Measurements from ENCODE around the gene HCRT. TPM values are rescaled to one million over a fixed set of nuclear protein-coding genes. Genes with fewer than 3 reads are reported as not detected.

HCRT gene
- total RNA-seq, 2 donors from 2014 or later, result not detected

DNA sequence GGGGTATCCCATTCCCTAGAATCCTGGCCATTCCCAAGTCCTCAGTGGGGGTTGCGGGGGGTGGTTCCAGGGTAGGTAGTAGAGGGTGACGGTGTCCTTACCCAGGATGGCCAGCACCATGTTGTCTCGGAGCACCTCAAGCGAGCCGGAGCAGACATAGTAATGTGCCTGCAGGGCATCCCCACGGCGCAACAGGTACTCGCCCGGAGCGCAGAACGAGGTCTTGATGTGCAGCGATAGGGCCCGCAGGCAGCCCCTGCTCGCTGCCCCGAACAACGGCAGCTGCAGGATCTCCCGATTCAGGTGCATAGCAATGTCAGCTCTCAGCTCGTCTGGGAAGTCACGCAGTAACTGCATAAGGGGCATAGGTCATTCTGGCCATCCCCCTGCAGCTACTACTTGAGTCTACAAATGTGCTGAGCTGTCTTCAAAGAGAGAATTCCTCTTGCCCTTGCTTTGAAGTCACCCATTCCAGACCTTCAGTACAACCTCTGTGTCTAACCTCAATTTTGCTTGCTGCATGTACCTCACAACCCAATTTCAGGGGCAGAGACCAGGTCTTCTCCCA is 19.0 kb downstream of the HCRT start:
- TF ChIP-seq, protein P1, sequence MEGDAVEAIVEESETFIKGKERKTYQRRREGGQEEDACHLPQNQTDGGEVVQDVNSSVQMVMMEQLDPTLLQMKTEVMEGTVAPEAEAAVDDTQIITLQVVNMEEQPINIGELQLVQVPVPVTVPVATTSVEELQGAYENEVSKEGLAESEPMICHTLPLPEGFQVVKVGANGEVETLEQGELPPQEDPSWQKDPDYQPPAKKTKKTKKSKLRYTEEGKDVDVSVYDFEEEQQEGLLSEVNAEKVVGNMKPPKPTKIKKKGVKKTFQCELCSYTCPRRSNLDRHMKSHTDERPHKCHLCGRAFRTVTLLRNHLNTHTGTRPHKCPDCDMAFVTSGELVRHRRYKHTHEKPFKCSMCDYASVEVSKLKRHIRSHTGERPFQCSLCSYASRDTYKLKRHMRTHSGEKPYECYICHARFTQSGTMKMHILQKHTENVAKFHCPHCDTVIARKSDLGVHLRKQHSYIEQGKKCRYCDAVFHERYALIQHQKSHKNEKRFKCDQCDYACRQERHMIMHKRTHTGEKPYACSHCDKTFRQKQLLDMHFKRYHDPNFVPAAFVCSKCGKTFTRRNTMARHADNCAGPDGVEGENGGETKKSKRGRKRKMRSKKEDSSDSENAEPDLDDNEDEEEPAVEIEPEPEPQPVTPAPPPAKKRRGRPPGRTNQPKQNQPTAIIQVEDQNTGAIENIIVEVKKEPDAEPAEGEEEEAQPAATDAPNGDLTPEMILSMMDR (IDR thresholded peaks at IDR 0.05), result no peak
- DNase-seq (ENCODE audit: low spot score) (no peak), ATAC-seq (ENCODE audit: insufficient number of reproducible peaks, low FRiP score, low read depth) (no peak)
- Histone ChIP-seq H3K36me3 (no peaks in the 10 kb centered on the region), H3K9me3 (no peaks in the 10 kb centered on the region), H3K4me3 (no peak overlapping the region), H3K4me1 (ENCODE audit: control insufficient read depth in 1 of 2, low read depth in 2 of 2) (no peaks in the 10 kb centered on the region), H3K27me3 (replicated peaks; ENCODE audit: insufficient read depth) (no peaks in the 10 kb centered on the region), H3K27ac (no peak overlapping the region)

DNA sequence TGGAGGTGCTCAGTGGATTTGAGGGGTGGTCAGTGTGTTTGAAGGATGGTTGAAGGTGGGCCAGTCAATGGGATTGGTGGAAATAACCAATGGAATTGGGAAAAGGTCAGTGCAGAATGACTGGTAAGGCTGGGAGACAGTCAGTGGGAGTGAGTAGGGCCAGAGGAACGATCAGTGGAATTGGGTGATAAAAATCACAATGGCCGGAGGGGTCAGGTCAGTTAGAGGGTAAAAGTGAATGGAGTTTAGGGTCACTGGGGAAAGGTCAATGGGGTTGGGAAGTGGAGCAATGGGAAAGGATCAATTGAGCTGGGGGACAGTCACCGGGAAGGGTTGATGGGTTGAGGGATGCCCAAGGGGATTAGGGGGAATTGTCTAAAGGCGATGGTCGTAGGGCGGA is 19.5 kb downstream of the HCRT start:
- Histone ChIP-seq H3K4me1 (ENCODE audit: control insufficient read depth in 1 of 2, low read depth in 2 of 2) (no peaks in the 10 kb centered on the region), H3K27ac (no peak overlapping the region), H3K36me3 (no peaks in the 10 kb centered on the region), H3K9me3 (no peaks in the 10 kb centered on the region), H3K27me3 (replicated peaks; ENCODE audit: insufficient read depth) (no peaks in the 10 kb centered on the region), H3K4me3 (no peak overlapping the region)
- TF ChIP-seq, protein P1 (IDR thresholded peaks at IDR 0.05), result no peak
- ATAC-seq (ENCODE audit: insufficient number of reproducible peaks, low FRiP score, low read depth), result no peak
- no peak for DNase-seq (ENCODE audit: low spot score)

DNA sequence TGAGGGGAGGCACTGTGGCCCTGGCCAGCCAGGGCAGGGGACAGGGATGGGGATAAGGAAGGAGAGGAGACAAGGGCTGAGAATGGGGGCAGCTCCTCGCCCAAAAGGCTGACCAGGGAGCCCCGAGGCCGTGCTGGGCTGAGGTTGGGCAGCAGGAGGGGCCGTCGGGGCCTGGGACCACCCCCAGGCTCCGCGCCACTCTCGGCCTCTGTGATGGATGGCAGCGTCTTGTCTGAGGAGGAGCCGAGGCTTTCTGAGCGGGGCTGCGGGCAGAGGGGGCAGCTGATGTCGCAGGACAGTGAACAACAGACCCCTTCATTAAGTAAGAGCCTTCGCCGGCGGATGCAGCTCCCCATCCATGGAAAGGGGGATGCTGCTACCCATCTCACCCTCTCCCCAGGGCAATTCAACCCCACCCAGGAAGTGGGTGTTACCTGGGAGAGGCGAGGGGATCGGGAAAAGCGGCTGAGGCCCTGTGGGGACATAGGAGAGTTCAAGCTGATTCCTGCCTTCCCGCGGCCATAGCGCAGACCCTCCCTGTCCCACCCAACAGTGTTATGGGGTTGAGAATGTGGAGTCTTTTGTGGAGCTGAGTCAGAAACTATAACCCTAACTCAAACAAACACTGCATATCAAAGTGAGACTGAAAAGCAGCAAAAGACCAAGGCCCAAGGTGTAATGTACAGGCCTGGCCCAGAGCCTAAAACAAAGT is 21.4 kb downstream of the HCRT start:
- no peak for DNase-seq (ENCODE audit: low spot score)
- TF ChIP-seq, protein P1 (IDR thresholded peaks at IDR 0.05), result no peak
- H3K36me3 ChIP-seq, result no peaks in the 10 kb centered on the region
- no peaks in the 10 kb centered on the region for H3K9me3 ChIP-seq
- no peak overlapping the region for H3K27ac ChIP-seq
- no peak for ATAC-seq (ENCODE audit: insufficient number of reproducible peaks, low FRiP score, low read depth)
- H3K27me3 ChIP-seq (replicated peaks; ENCODE audit: insufficient read depth), result no peaks in the 10 kb centered on the region
- no peaks in the 10 kb centered on the region for H3K4me1 ChIP-seq (ENCODE audit: control insufficient read depth in 1 of 2, low read depth in 2 of 2)
- no peak overlapping the region for H3K4me3 ChIP-seq

DNA sequence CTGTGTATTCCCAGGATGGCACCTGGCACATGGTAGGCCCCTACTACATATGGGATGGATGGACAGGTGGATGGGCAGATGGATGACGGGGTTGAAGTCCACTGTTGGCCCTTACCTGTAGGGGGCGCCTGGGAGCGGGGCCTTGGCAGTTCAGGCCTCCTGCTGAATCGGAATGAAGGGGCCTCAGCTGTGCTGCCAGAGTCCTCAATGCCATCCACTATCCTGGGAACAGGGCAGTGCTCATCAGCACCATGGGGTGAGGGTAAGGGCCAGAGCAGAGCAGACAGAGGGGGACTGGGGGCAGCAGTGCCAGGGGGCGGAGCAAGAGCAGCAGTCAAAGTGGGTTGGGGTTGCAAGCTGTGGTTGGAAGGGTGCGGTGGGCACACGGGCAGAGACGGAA is 22.1 kb downstream of the HCRT start:
- H3K4me3 ChIP-seq, result no peak overlapping the region
- TF ChIP-seq, protein P1 (IDR thresholded peaks at IDR 0.05), result no peak
- ATAC-seq (ENCODE audit: insufficient number of reproducible peaks, low FRiP score, low read depth) (no peak), DNase-seq (ENCODE audit: low spot score) (no peak)
- H3K9me3 ChIP-seq, result no peaks in the 10 kb centered on the region
- H3K27ac ChIP-seq, result no peak overlapping the region
- H3K4me1 ChIP-seq (ENCODE audit: control insufficient read depth in 1 of 2, low read depth in 2 of 2), result no peaks in the 10 kb centered on the region
- no peaks in the 10 kb centered on the region for H3K36me3 ChIP-seq
- H3K27me3 ChIP-seq (replicated peaks; ENCODE audit: insufficient read depth), result no peaks in the 10 kb centered on the region

DNA sequence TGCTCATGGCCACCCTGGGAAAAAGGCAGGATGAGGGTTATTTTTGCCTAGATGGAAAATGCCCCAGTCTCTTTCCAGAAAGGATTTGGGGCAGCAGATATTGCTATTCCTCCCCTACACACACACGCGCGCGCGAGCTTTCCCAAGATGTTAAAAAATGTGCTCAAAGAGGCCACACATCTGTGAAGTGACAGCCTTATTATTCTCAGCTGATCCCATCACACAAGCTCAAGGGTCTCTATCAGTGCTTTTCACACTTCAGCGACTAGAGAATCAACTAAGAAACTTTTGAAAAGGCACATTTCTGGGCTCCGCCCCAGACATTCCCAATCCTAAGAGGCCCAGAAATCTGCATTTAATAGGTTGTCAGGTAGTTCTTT is 24.7 kb downstream of the HCRT start:
- H3K4me1 ChIP-seq (ENCODE audit: control insufficient read depth in 1 of 2, low read depth in 2 of 2), result peaks cover 0 to 2% of the 10 kb centered on the region in 2 donors
- no peak overlapping the region for H3K4me3 ChIP-seq
- no peak for DNase-seq (ENCODE audit: low spot score)
- no peaks in the 10 kb centered on the region for H3K36me3 ChIP-seq
- ATAC-seq (ENCODE audit: insufficient number of reproducible peaks, low FRiP score, low read depth), result no peak
- TF ChIP-seq, protein P1 (IDR thresholded peaks at IDR 0.05), result no peak
- no peak overlapping the region for H3K27ac ChIP-seq
- no peaks in the 10 kb centered on the region for H3K9me3 ChIP-seq
- H3K27me3 ChIP-seq (replicated peaks; ENCODE audit: insufficient read depth), result no peaks in the 10 kb centered on the region
